ENCODE results near the gene PRMT7.
"Not testable (repeated sequence)": the region's sequence is repeated elsewhere in the genome, so short reads cannot be mapped to it uniquely, and the experiment has no call there.

PRMT7 gene

GRCh38 chr16:68283801-68284598 is 26.8 kb upstream of the PRMT7 start:
- no peak for DNase-seq

GRCh38 chr16:68284847-68285246 is 26.0 kb upstream of the PRMT7 start:
- DNase-seq: no peak

GRCh38 chr16:68285683-68286082 is 25.1 kb upstream of the PRMT7 start:
- no peak for DNase-seq

- DNase-seq: no peak
These were observed 24.4 kb upstream of the PRMT7 start for GRCh38 chr16:68286153-68287074.

- peak; percentile 30 for DNase-seq
These were observed 23.3 kb upstream of the PRMT7 start for GRCh38 chr16:68287276-68288251.

GRCh38 chr16:68288252-68288650 is 22.6 kb upstream of the PRMT7 start:
- DNase-seq: no peak

- not testable (repeated sequence) for DNase-seq
These were observed 22.0 kb upstream of the PRMT7 start for GRCh38 chr16:68288796-68289195.

GRCh38 chr16:68289202-68289601 is 21.6 kb upstream of the PRMT7 start:
- no peak for DNase-seq

- DNase-seq: peak; percentile 67
These were observed 21.0 kb upstream of the PRMT7 start for GRCh38 chr16:68289621-68290329.

- DNase-seq: no peak
These were observed 20.4 kb upstream of the PRMT7 start for GRCh38 chr16:68290450-68290849.

- no peak for DNase-seq
These were observed 19.6 kb upstream of the PRMT7 start for GRCh38 chr16:68291227-68291626.

- no peak for DNase-seq
These were observed 18.4 kb upstream of the PRMT7 start for GRCh38 chr16:68292425-68292824.

GRCh38 chr16:68296291-68296690 is 14.5 kb upstream of the PRMT7 start:
- no peak for DNase-seq

- DNase-seq: no peak
These were observed 14.1 kb upstream of the PRMT7 start for GRCh38 chr16:68296693-68297092.

- no peak for DNase-seq
These were observed 12.9 kb upstream of the PRMT7 start for GRCh38 chr16:68297908-68298307.

GRCh38 chr16:68298312-68298711 is 12.5 kb upstream of the PRMT7 start:
- DNase-seq: no peak

- no peak for DNase-seq
These were observed 11.8 kb upstream of the PRMT7 start for GRCh38 chr16:68298907-68299561.

GRCh38 chr16:68299571-68300453 is 11.0 kb upstream of the PRMT7 start:
- DNase-seq: no peak

- no peak for DNase-seq
These were observed 9.9 kb upstream of the PRMT7 start for GRCh38 chr16:68300734-68301459.

GRCh38 chr16:68306633-68307032 is 4.2 kb upstream of the PRMT7 start:
- no peak for DNase-seq

Data from stimulated activated CD4-positive, alpha-beta T cell treated with anti-CD3 and anti-CD28 coated beads, Interleukin-1b, Interleukin-23, amount 100 ng/mL, for 48 hours (primary cell).